GM12878 (cell line): ENCODE measurements around the gene TTYH1. TPM values are rescaled to one million over a fixed set of nuclear protein-coding genes. Genes with fewer than 3 reads are reported as not detected.

ENCODE experiments used
- ATAC-seq: fragments of 200-7000 bp; cut with Tn5 transposase; 3 replicates; pipeline ENCODE4 v1.9.1; 2020; ENCODE audit warnings: mild to moderate bottlenecking, moderate library complexity
- BruUV-seq: library from RNA; stranded (reverse); fragments of 400-500 nt; replicated peaks from 2 replicates; lab custom pipeline; 2021; lab: Mats Ljungman, UMichigan
- CTCF ChIA-PET: fragments of 300-600 bp; sonication (Branson Sonifier 250); formaldehyde crosslinking; extraction: SDS; loops from one replicate; lab custom pipeline; 2021; ENCODE audit warnings: inconsistent platforms; lab: Yijun Ruan, JAX
- POLR2A ChIA-PET: fragments of 350-600 bp; formaldehyde crosslinking; extraction: SDS; loops from one replicate; lab custom pipeline; 2021; ENCODE audit warnings: inconsistent platforms; lab: Charles Lee
- RAD21 ChIA-PET: fragments of 300-600 bp; sonication (Branson Sonifier 250); formaldehyde crosslinking; loops from one replicate; lab custom pipeline; 2023; ENCODE audit warnings: antibody characterized with exemption; ENCODE audit not compliant: unreplicated experiment; lab: Charles Lee
- SMC1A ChIA-PET: fragments of 300-600 bp; sonication (Branson Sonifier 250); formaldehyde crosslinking; loops from one replicate; lab custom pipeline; 2023; ENCODE audit not compliant: unreplicated experiment, uncharacterized antibody; lab: Charles Lee
- DNase-seq: peaks from one replicate; pipeline ENCODE4 v3.0.0-alpha.2; 2011; ENCODE audit warnings: low read depth, low spot score
- FAIRE-seq: peaks from 3 replicates; lab custom pipeline; 2011; peaks lifted over from hg19 to GRCh38; lab: Jason Lieb, UNC
- H2AFZ ChIP-seq: 2 replicates; pipeline ENCODE4 v1.6.0; 2011; ENCODE audit warnings: low read depth, low read length, control low read depth; ENCODE audit not compliant: control insufficient read depth
- H3K27ac ChIP-seq: 2 replicates; pipeline ENCODE4 v1.5.1; 2011; ENCODE audit warnings: control low read depth; ENCODE audit not compliant: control insufficient read depth, insufficient read depth
- H3K27me3 ChIP-seq, 2 experiments: replicated peaks in 1 of 2; 2 replicates each; pipeline versions ENCODE4 v1.6.0 to v1.6.1; 2011; ENCODE audit warnings: low read length in 1 of 2; ENCODE audit not compliant: control insufficient read depth in 2 of 2, insufficient read depth in 2 of 2
- H3K36me3 ChIP-seq, 2 experiments: 2 replicates each; pipeline ENCODE4 v1.5.1; 2011; ENCODE audit warnings: low read length in 1 of 2; ENCODE audit not compliant: control insufficient read depth in 2 of 2, insufficient read depth in 2 of 2
- H3K4me1 ChIP-seq: 2 replicates; pipeline ENCODE4 v1.6.1; 2011; ENCODE audit warnings: mild to moderate bottlenecking, low read length, moderate library complexity, mixed read lengths; ENCODE audit not compliant: control insufficient read depth, insufficient read depth
- H3K4me2 ChIP-seq: 2 replicates; pipeline ENCODE4 v1.6.0; 2011; ENCODE audit warnings: control low read depth; ENCODE audit not compliant: control insufficient read depth, insufficient read depth
- H3K4me3 ChIP-seq: fragments of 200-600 bp; sonication (generic); 2 replicates; pipeline ENCODE4 v1.5.1; 2016
- H3K79me2 ChIP-seq: 2 replicates; pipeline ENCODE4 v1.6.0; 2011; ENCODE audit warnings: low read length; ENCODE audit not compliant: control insufficient read depth, insufficient read depth
- H3K9ac ChIP-seq: 2 replicates; pipeline ENCODE4 v1.8.0; 2011; ENCODE audit warnings: low read length, control low read depth, mixed read lengths; ENCODE audit not compliant: control insufficient read depth, insufficient read depth
- H3K9me3 ChIP-seq: replicated peaks from 3 replicates; pipeline ENCODE4 v1.5.1; 2011; ENCODE audit warnings: mild to moderate bottlenecking, low read length; ENCODE audit not compliant: control insufficient read depth, insufficient read depth
- H4K20me1 ChIP-seq: 2 replicates; pipeline ENCODE4 v1.6.0; 2011; ENCODE audit not compliant: control insufficient read depth, insufficient read depth
- BACH1 ChIP-seq: fragments of 450-650 bp; IDR thresholded peaks from 2 replicates; pipeline ENCODE4 v1.6.1; 2017; ENCODE audit warnings: mild to moderate bottlenecking, borderline replicate concordance
- MEF2B ChIP-seq: fragments of 450-650 bp; IDR thresholded peaks from 2 replicates; pipeline ENCODE4 v1.6.1; 2018; ENCODE audit warnings: mild to moderate bottlenecking, moderate library complexity; ENCODE audit not compliant: partially characterized antibody, poor library complexity, severe bottlenecking
- NBN ChIP-seq: fragments of 450-650 bp; IDR thresholded peaks from 2 replicates; pipeline ENCODE4 v1.6.1; 2016
- PKNOX1 ChIP-seq: fragments of 450-650 bp; IDR thresholded peaks from 2 replicates; pipeline ENCODE4 v1.6.1; 2016; ENCODE audit warnings: mild to moderate bottlenecking
- RUNX3 ChIP-seq: IDR thresholded peaks from 2 replicates; pipeline ENCODE4 v1.6.1; 2012; ENCODE audit warnings: low read length, inconsistent platforms
- SIX5 ChIP-seq: IDR thresholded peaks from 2 replicates; pipeline ENCODE4 v1.6.1; 2011; ENCODE audit warnings: mild to moderate bottlenecking, low read depth, low read length, moderate library complexity; ENCODE audit not compliant: severe bottlenecking
- ZNF687 ChIP-seq: fragments of 450-650 bp; IDR thresholded peaks from 2 replicates; pipeline ENCODE4 v1.6.1; 2017; ENCODE audit warnings: mild to moderate bottlenecking, moderate library complexity
- WGBS: methylation state at CpG from one replicate; pipeline ENCODE4 v1.1.6; 2016; ENCODE audit warnings: low lambda C conversion rate; ENCODE audit not compliant: insufficient replicate concordance, insufficient coverage; ENCODE audit errors: missing lambda C conversion rate; 5-methylcytosine and 5-hydroxymethylcytosine counted together
- in situ Hi-C: fragments of 300-500 bp; cut with MboI; formaldehyde crosslinking; loops from 9 replicates; pipeline ENCODE4 v1.14.3; 2018; ENCODE audit warnings: mixed read lengths
- intact Hi-C: fragments of 100-400 bp; cut with micrococcal nuclease; formaldehyde crosslinking; loops from one replicate; pipeline ENCODE4 v1.14.2; 2022; ENCODE audit not compliant: unreplicated experiment
- polyA plus RNA-seq, 11 experiments: library from polyadenylated mRNA; depleted of rRNA in 4 of 11; unstranded in 6 of 11; stranded (reverse) in 5 of 11; fragments of >200 nt; fragmentation: Nextera tagmentation in 4 of 11; fragmentation: Illumina TruSeq in 1 of 11; extraction: Ambion mirVana in 4 of 11; extraction: Trizol in 1 of 11; gene quantifications; 1 replicate in 1 of 11; 2 replicates in 10 of 11; pipeline versions ENCODE4 v1.2.1 to v1.2.3, GENCODE V29; 2011 to 2016; ENCODE audit warnings: inconsistent platforms in 2 of 11, missing spikeins in 2 of 11, low read depth in 1 of 11
- total RNA-seq, 4 experiments: library from RNA; depleted of rRNA in 3 of 4; stranded (reverse); fragments of >200 nt in 3 of 4; fragmentation: Illumina TruSeq in 1 of 4; extraction: Trizol in 1 of 4; gene quantifications; 2 replicates each; pipeline versions ENCODE4 v1.2.1 to v1.2.3, GENCODE V29; 2013 to 2021

TTYH1 gene
- total and polyA plus RNA-seq, 10 of the 15 experiments (the other 5 are each of a cell fraction or from before 2014, with no cell fraction given), result 0.01 to 0.36 (median 0.09) TPM; not detected in 3

DNA sequence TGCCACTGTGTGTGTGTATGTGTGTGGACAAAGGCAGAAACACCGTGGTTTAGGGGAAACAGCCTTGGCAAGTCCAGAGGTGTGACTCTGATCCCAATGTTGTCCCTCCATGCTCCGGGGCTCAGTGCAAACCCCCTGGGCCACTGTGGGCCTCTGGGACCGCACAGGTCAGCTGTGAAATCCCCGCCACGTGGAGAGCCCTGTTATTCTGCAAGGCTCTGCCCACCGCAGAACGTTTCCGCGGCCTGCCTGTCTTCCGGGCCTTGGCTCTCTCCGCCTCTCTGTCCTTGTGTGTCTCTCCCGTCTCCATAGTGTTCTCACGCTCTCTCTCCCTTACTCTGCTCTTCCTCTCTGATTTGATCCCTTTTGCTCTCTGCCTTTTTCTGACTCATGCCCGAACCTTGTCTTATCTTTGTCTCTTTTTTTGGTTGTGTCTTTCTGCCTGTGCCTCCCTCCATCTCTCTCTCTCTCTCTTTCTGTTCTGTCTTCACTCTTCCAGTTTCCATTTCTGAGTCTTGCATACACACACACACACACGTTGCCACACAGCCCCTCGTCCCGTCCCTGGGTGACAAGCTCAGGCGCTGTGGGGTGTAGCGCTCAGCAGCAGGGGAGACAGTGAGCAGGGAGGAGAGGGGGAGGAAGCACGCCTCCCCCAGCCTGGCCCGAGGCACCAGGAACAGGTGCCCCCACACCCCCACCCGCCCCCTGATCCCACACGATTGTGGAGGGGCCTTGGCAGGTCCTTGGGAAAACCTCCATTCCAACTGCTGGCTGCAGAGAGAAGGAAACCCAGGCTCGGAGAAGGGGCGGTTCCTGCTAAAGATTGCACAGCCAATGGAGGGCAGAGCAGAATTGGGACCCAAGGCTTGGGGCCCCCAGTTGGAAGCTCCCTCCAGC, 3.0 kb downstream of the TTYH1 start:
- Histone ChIP-seq H3K4me2 (peak overlapping the region; percentile 23), H3K9ac (no peak overlapping the region), H3K9me3 (no peaks in the 10 kb centered on the region; the same call in 2 of the 3 replicates), H4K20me1 (no peaks in the 10 kb centered on the region), H3K36me3 (no peaks in the 10 kb centered on the region), H3K27me3 (peaks cover 0 to 3% of the 10 kb centered on the region in 2 experiments; a peak in 2 of 4 replicates), H3K79me2 (no peaks in the 10 kb centered on the region), H3K4me3 (no peak overlapping the region; the same call in 1 of the 2 replicates), H3K4me1 (peaks cover 8% of the 10 kb centered on the region), H3K27ac (no peak overlapping the region), H2AFZ (peak overlapping the region; percentile 69)
- RAD21 ChIA-PET, result no interaction called here
- DNase-seq (no peak), ATAC-seq (peak; percentile 81), FAIRE-seq (peak; percentile 88)
- in situ Hi-C loops (no loop called here), intact Hi-C loops (no loop called here)
- BruUV-seq, result no TSS peak
- 16% methylated on average over 21 of the region's 25 CpGs for WGBS
- POLR2A ChIA-PET, result no interaction called here
- TF ChIP-seq NBN (peak; percentile 24; the same call in 1 of the 2 replicates), ZNF687 (peak; percentile 63), RUNX3 (peak; percentile 61; the same call in 1 of the 2 replicates), MEF2B (peak; percentile 38), SIX5 (no peak), PKNOX1 (peak; percentile 19; the same call in 1 of the 2 replicates), BACH1 (no peak)
- SMC1A ChIA-PET, result no interaction called here
- CTCF ChIA-PET, result no interaction called here
